CD4-positive, alpha-beta T cell (primary cell): ENCODE results near the gene DCTD. TPM values are rescaled to one million over a fixed set of nuclear protein-coding genes. Genes with fewer than 3 reads are reported as not detected.

Experiments
- ATAC-seq: fragments of 200-7000 bp; cut with Tn5 transposase; one replicate; pipeline ENCODE4 v1.10.0; 2022; ENCODE audit warnings: mild to moderate bottlenecking; ENCODE audit not compliant: poor library complexity
- CTCF ChIA-PET: fragments of 350-600 bp; sonication (Branson Sonifier 250); formaldehyde crosslinking; loops from one replicate; lab custom pipeline; 2021; ENCODE audit warnings: antibody characterized with exemption, inconsistent platforms; lab: Charles Lee
- POLR2A ChIA-PET: fragments of 350-600 bp; sonication (Branson Sonifier 250); formaldehyde crosslinking; loops from one replicate; lab custom pipeline; 2021; ENCODE audit warnings: antibody characterized with exemption, inconsistent platforms; lab: Charles Lee
- DNase-seq, 14 experiments: peaks; one replicate each; pipeline ENCODE4 v3.0.0-alpha.2; 2013 to 2020; ENCODE audit warnings: mixed read lengths in 2 of 14
- H3K27ac ChIP-seq, 2 donors: one replicate each; pipeline versions ENCODE4 v1.5.1 to v1.7.0; 2013; ENCODE audit warnings: low read length in 2 of 2, low read depth in 1 of 2, mild to moderate bottlenecking in 1 of 2
- H3K27me3 ChIP-seq, 2 experiments: 1 replicate in 1 of 2; 2 replicates in 1 of 2; pipeline versions ENCODE4 v1.6.1 to v1.7.0; 2013; ENCODE audit warnings: low read length in 2 of 2, control low read depth in 1 of 2, mild to moderate bottlenecking in 1 of 2, moderate library complexity in 1 of 2; ENCODE audit not compliant: insufficient read depth in 2 of 2, control insufficient read depth in 1 of 2
- H3K36me3 ChIP-seq: one replicate; pipeline ENCODE4 v1.6.1; 2013; ENCODE audit warnings: low read length, control low read depth; ENCODE audit not compliant: insufficient read depth
- H3K4me1 ChIP-seq: one replicate; pipeline ENCODE4 v1.6.1; 2013; ENCODE audit warnings: low read length, control low read depth; ENCODE audit not compliant: insufficient read depth
- H3K4me3 ChIP-seq: one replicate; pipeline ENCODE4 v1.5.1; 2013; ENCODE audit warnings: mild to moderate bottlenecking, low read length, moderate library complexity
- H3K9me3 ChIP-seq, 2 experiments: 1 replicate in 1 of 2; 2 replicates in 1 of 2; pipeline versions ENCODE4 v1.6.1 to v1.7.0; 2013; ENCODE audit warnings: low read length in 2 of 2, mild to moderate bottlenecking in 2 of 2, control low read depth in 1 of 2, moderate library complexity in 1 of 2; ENCODE audit not compliant: control insufficient read depth in 1 of 2, insufficient read depth in 1 of 2
- H3K27ac Mint-ChIP-seq: one replicate; pipeline ENCODE4 v1.8.0; 2020; ENCODE audit warnings: mixed read lengths
- H3K27me3 Mint-ChIP-seq: one replicate; pipeline ENCODE4 v1.8.0; 2021; ENCODE audit warnings: mixed read lengths
- H3K36me3 Mint-ChIP-seq: one replicate; pipeline ENCODE4 v1.8.0; 2021; ENCODE audit warnings: low read depth, mixed read lengths
- H3K4me1 Mint-ChIP-seq: one replicate; pipeline ENCODE4 v1.8.0; 2021; ENCODE audit warnings: low read depth, mixed read lengths
- H3K4me3 Mint-ChIP-seq: one replicate; pipeline ENCODE4 v1.8.0; 2020; ENCODE audit warnings: mild to moderate bottlenecking, mixed read lengths
- H3K9me3 Mint-ChIP-seq: one replicate; pipeline ENCODE4 v1.8.0; 2020; ENCODE audit warnings: mixed read lengths
- CTCF ChIP-seq: fragments of 200-600 bp; IDR thresholded peaks from one replicate; pipeline ENCODE4 v1.8.0; 2022; ENCODE audit warnings: antibody characterized with exemption, mild to moderate bottlenecking
- intact Hi-C, 2 experiments: fragments of 100-400 bp; cut with DNase I in 1 of 2; cut with micrococcal nuclease in 1 of 2; formaldehyde crosslinking; loops; one replicate each; pipeline versions ENCODE4 v1.15.1 to v1.9.0; 2023 to 2025; cut with DNase I, micrococcal nuclease
- total RNA-seq, 174 experiments: library from RNA in 2 of 174; stranded (reverse) in 2 of 174; gene quantifications; one replicate each; pipeline ENCODE4 v1.2.3 and lab custom pipeline; 2021 to 2026

The DCTD gene
- total RNA-seq, 2 experiments from 2014 or later = 49.4 to 54.3 TPM

- intact Hi-C loops = loop anchor here (1.0 to 10.0 kb wide), 5 partner anchors 134 to 469 kb away; no protein-coding TSS in a partner anchor
- peaks cover 15% of the 10 kb centered on the region for H3K27me3 Mint-ChIP-seq
- Histone ChIP-seq H3K27ac (no peak overlapping the region), H3K27me3 (no peaks in the 10 kb centered on the region), H3K4me1 (peaks cover 4% of the 10 kb centered on the region), H3K4me3 (no peak overlapping the region), H3K9me3 (no peaks in the 10 kb centered on the region), H3K36me3 (no peaks in the 10 kb centered on the region)
- DNase-seq (peak; percentile 22 to 77 (median 56)), ATAC-seq (peak; percentile 82)
- POLR2A ChIA-PET = interaction anchor here (0.9 kb wide), 1 partner anchor 324 kb away, joined by 3 read pairs; no protein-coding TSS in a partner anchor
- H3K9me3 Mint-ChIP-seq = no peaks in the 10 kb centered on the region
- TF ChIP-seq CTCF = peak; percentile 87
- no peak overlapping the region for H3K4me3 Mint-ChIP-seq
- no peak overlapping the region for H3K27ac Mint-ChIP-seq
- no peaks in the 10 kb centered on the region for H3K36me3 Mint-ChIP-seq
- peaks cover 6% of the 10 kb centered on the region for H3K4me1 Mint-ChIP-seq
- CTCF ChIA-PET = interaction anchor here (1.6 kb wide), 1 partner anchor 323 kb away, joined by 5 read pairs; no protein-coding TSS in a partner anchor
Measured at GRCh38 chr4:182938205-182938645, 21.0 kb upstream of the DCTD start.

- Histone ChIP-seq H3K9me3 (no peaks in the 10 kb centered on the region), H3K27ac (no peak overlapping the region), H3K4me1 (peaks cover 4% of the 10 kb centered on the region), H3K27me3 (no peaks in the 10 kb centered on the region), H3K36me3 (no peaks in the 10 kb centered on the region), H3K4me3 (no peak overlapping the region)
- H3K36me3 Mint-ChIP-seq = no peaks in the 10 kb centered on the region
- no peak overlapping the region for H3K4me3 Mint-ChIP-seq
- H3K9me3 Mint-ChIP-seq = no peaks in the 10 kb centered on the region
- intact Hi-C loops = loop anchor here (1.0 to 10.0 kb wide), 5 partner anchors 135 to 470 kb away; no protein-coding TSS in a partner anchor
- ChIA-PET POLR2A (no interaction called here), CTCF (interaction anchor here (1.6 kb wide), 1 partner anchor 324 kb away, joined by 5 read pairs; no protein-coding TSS in a partner anchor)
- peaks cover 6% of the 10 kb centered on the region for H3K4me1 Mint-ChIP-seq
- ATAC-seq (no peak), DNase-seq (no peak)
- peaks cover 16% of the 10 kb centered on the region for H3K27me3 Mint-ChIP-seq
- TF ChIP-seq CTCF = no peak
- H3K27ac Mint-ChIP-seq = no peak overlapping the region
Measured at GRCh38 chr4:182937268-182938204, 20.4 kb upstream of the DCTD start.

GRCh38 chr4:182932651-182933050, 15.5 kb upstream of the DCTD start:
- ChIA-PET CTCF (no interaction called here), POLR2A (no interaction called here)
- Histone ChIP-seq H3K4me1 (no peaks in the 10 kb centered on the region), H3K36me3 (no peaks in the 10 kb centered on the region), H3K27me3 (no peaks in the 10 kb centered on the region), H3K9me3 (no peaks in the 10 kb centered on the region), H3K4me3 (no peak overlapping the region), H3K27ac (no peak overlapping the region)
- H3K27ac Mint-ChIP-seq = no peak overlapping the region
- intact Hi-C loops = loop anchor here in 1 of 2 experiments (10.0 kb wide), 1 partner anchor 142 kb away; no protein-coding TSS in a partner anchor
- no peak for DNase-seq
- H3K36me3 Mint-ChIP-seq = no peaks in the 10 kb centered on the region
- H3K4me3 Mint-ChIP-seq = no peak overlapping the region
- no peak for TF ChIP-seq CTCF
- peaks cover 16% of the 10 kb centered on the region for H3K27me3 Mint-ChIP-seq
- no peaks in the 10 kb centered on the region for H3K9me3 Mint-ChIP-seq
- no peaks in the 10 kb centered on the region for H3K4me1 Mint-ChIP-seq
- ATAC-seq = no peak
